Stimulated activated CD4-positive, alpha-beta T cell treated with anti-CD3 and anti-CD28 coated beads, Interleukin-1b, Interleukin-23, amount 100 ng/mL, for 24 hours (primary cell): ENCODE measurements around the gene SEMA3F.

ENCODE experiments used
- DNase-seq, 4 experiments: peaks; one replicate each; pipeline ENCODE4 v3.0.0-alpha.2; 2020; ENCODE audit warnings: low read depth in 4 of 4, low spot score in 1 of 4

Gene SEMA3F

GRCh38 chr3:50154840-50155490 is at the start of gene SEMA3F:
Gene SEMA3F, plus strand, starts transcription at chr3:50155324. Its CDS starts 4,299 bp downstream, at chr3:50159623.
- peak; percentile 10 to 59 (median 43) for DNase-seq

- DNase-seq: no peak
Observed at GRCh38 chr3:50111757-50112156, 43.4 kb upstream of the SEMA3F start.

GRCh38 chr3:50112462-50112861 is 42.7 kb upstream of the SEMA3F start:
- no peak for DNase-seq

GRCh38 chr3:50117120-50117519 is 38.0 kb upstream of the SEMA3F start:
- DNase-seq: no peak

DNA sequence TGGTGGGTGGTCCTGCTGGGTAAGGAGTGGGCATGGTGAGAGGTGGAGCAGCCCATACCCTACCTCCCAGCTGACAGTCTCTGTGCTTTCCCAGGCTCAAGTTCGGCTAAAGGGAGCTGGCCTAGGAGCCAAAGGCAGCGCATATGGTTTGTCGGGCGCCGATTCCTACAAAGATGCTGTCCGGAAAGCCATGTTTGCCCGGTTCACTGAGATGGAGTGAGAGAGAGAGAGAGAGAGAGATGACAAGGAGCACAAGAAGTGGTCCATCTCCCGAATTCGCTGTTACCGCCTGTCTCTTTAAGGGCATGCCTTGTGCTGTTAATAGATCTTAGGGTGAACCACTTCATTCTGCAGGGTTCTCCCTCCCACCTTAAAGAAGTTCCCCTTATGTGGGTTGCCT is 36.9 kb upstream of the SEMA3F start:
- DNase-seq: no peak

- no peak for DNase-seq
Observed at GRCh38 chr3:50119786-50120185, 35.3 kb upstream of the SEMA3F start.

- no peak for DNase-seq
Observed at GRCh38 chr3:50120364-50121071, 34.6 kb upstream of the SEMA3F start.

DNA sequence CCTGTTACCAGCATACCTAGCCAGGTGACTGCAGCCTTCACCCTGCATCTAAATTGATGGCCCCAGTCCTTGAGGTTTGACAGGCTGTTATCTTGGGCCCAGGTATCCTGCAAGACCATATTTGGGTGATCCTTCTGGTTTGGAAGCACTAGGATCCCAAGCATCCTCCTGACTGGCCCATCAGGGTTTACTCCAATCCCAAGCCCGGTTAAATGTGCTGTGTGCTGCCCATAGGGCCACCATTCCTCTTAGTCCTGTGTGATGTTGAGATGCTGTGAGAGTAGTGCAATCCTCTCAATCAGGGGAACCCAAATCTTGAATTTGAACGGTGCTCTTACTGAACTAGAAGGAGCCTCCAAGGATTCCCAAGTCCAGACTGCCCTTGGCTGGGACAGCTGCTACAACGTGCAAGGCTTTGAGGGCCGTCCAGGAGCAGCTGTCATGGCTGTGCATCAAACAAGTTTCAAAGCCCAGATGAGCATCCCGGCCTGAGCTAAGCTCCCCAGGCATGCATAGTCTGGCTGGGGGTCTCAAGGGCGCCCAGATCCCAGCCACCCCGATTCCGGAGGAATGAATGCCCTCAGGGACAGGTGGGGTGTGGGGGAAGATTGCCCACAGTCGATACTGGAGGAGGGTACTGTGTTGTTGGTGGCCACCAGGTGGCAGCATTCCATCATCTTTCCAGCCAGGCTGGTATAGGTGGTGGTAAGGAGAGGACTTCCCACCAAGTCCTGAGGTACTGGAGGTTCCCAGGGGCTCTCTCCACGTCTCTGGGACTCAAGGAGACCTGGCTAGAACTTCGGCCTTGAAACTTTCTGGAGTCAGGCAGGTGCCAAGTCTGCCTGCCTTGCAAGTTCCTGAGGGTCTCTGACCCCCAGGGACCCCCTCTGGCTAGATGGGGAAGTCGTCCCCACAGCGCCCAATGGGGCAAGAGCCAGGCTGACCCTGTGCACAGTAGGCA is 33.8 kb upstream of the SEMA3F start:
- peak; percentile 45 to 57 (median 54) for DNase-seq

DNA sequence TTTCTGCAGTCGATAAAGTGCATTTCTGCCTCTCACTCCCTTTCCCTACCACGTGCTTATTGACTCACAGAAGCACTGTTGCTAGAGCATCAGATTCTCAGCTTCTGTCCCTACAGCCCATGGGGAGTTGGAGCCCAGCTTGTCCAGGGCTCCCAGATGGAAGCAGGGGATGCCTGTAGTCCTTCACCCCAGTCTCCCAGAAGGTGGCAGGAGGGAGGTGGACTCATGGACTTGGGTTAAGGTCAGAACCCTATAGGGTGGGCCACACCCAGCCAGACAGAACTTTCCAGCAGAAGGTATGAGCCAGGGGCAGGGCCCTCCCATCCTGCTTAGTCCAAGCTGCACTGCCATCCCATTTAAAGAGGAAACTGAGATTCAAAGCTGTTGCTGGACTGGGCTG is 33.1 kb upstream of the SEMA3F start:
- DNase-seq: no peak

- no peak for DNase-seq
Observed at GRCh38 chr3:50122661-50123391, 32.3 kb upstream of the SEMA3F start.

DNA sequence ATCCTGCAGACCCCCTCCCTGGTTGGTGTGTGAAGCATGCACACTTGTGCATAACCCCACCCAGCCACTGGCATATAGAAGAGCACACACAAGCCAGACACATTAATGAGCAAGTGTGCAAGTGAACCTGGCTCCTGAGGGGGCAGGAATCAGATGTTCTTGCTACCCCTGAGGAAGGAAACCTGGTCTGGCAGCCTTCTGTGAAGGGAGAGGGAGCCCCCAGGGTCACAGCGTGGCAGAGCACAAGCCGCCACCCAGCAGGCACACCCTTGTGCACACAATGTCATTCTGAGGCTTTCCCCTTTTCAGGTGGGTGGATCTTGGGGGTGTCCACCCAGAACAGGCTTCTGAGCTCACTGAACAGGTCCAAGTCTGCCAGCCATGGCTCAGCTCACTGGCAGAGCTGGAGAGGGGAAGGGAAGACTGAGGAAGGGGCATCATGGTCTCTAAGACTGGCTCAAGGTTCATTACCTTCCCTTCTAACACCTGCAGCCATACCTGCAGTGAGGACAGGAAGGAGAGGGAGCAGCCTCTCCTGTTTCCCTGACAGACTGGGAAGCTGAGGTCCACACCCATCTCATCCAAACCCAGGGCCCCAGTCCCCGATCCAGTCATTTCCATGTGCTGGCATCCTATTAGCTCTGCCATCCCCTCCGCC is 31.6 kb upstream of the SEMA3F start:
- no peak for DNase-seq

- no peak for DNase-seq
Observed at GRCh38 chr3:50124052-50124799, 30.9 kb upstream of the SEMA3F start.

- no peak for DNase-seq
Observed at GRCh38 chr3:50124800-50125178, 30.3 kb upstream of the SEMA3F start.

- no peak for DNase-seq
Observed at GRCh38 chr3:50125541-50126286, 29.4 kb upstream of the SEMA3F start.

- no peak for DNase-seq
Observed at GRCh38 chr3:50126287-50127211, 28.6 kb upstream of the SEMA3F start.

DNA sequence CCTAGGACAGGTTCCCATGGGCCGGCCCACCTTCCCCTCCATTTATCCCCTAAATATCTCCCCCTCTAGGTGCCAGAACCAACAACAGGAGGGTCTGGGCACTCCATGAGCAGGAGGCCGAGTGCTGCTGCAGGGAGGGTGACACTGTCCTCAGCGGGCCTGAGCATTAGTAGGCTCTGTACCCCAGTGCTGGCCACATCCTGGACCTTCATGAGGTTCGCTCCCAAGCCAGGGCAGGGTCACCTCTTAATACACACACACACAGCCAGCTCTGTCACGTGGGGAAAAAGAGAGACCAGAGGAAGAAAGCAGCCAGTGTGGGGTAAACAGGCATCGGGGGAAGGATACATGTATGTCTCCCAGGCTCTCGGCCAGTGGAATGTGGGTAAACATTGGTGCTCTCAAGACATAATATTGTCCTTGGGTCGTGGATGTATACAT is 27.9 kb upstream of the SEMA3F start:
- no peak for DNase-seq

GRCh38 chr3:50128001-50128400 is 27.1 kb upstream of the SEMA3F start:
- no peak for DNase-seq

GRCh38 chr3:50130436-50130835 is 24.7 kb upstream of the SEMA3F start:
- DNase-seq: no peak
